Right lung (tissue), 5 donors: ENCODE data around the gene ABHD17B. TPM values are rescaled to one million over a fixed set of nuclear protein-coding genes. Genes with fewer than 3 reads are reported as not detected.

Source experiments
- DNase-seq, 2 donors: peaks; one replicate each; pipeline ENCODE4 v3.0.0-alpha.2; 2013
- polyA plus RNA-seq, 5 donors: library from polyadenylated mRNA; unstranded; fragments of 120-200 nt; gene quantifications; one replicate each; pipeline versions ENCODE4 v1.2.1 to v1.2.3, GENCODE V29; 2013; ENCODE audit warnings: inconsistent platforms in 1 of 5, low replicate concordance in 1 of 5; ENCODE audit not compliant: insufficient read length in 5 of 5, insufficient read depth in 1 of 5

Gene ABHD17B
- polyA plus RNA-seq, 5 donors, result 22.7 to 29.5 (median 24.8) TPM

DNA sequence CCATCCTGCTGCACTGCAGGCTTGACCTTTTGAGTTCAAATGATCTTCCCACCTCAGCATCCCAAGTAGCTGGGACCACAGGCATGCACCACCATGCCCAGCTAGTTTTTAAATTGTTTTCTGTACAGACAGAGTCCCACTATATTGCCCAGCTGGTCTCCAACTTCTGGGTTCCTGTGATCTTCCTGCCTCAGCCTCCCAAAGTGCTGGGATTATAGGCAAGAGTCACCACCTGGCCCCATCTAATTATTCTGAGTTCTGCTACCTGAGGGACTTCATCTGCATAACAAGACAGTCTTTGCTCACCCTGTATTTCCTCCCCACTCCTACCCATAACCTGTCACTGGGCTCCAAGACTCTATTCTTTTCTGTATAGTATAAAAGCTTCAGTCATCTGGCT, 88.1 kb downstream of the ABHD17B start:
- no peak for DNase-seq

DNA sequence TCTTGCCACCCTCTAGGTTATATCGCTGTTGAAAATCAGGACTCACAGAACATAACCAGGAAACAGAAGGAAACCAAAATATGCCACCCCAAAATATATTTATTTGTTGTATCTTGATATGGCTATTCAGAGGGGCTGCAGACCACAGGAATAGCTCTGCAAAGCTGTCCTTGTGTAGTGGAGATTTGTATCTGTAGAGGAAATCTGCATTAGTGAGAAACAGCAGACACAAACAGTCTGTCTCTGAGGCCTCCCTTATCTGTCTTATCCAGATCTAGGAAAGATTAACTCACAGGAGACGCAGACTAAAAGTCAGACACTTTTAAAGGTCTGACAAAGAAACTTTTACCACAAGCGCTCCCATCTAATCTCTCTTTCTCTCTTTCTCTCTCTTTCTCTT, 88.5 kb downstream of the ABHD17B start:
- no peak for DNase-seq

GRCh38 chr9:71821405-71821804, 89.6 kb downstream of the ABHD17B start:
- DNase-seq, result no peak

DNA sequence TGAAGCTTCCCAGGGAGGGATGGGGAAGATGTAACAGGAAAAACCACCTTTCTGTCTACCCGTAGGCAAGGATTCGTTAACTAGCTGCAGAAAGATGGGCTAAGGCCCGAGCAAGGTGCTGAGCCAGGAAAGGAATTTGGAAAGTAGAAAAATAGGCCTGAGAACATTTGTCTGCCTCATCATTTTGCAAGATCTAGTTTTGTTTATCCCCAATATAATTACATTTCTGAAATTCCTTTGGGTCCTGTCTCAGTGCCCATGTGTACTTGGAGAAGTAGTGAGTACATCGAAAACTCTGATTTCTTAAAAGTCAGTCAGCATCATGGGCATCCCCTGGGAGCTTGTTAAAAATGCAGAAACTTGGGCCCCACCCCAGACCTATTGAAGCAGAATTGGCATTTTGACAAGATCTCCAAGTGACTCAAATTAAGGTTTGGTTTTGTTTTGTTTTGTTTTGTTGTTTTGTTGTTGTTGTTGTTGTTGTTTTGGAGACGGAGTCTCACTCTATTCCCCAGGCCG, 90.5 kb downstream of the ABHD17B start:
- no peak for DNase-seq

DNA sequence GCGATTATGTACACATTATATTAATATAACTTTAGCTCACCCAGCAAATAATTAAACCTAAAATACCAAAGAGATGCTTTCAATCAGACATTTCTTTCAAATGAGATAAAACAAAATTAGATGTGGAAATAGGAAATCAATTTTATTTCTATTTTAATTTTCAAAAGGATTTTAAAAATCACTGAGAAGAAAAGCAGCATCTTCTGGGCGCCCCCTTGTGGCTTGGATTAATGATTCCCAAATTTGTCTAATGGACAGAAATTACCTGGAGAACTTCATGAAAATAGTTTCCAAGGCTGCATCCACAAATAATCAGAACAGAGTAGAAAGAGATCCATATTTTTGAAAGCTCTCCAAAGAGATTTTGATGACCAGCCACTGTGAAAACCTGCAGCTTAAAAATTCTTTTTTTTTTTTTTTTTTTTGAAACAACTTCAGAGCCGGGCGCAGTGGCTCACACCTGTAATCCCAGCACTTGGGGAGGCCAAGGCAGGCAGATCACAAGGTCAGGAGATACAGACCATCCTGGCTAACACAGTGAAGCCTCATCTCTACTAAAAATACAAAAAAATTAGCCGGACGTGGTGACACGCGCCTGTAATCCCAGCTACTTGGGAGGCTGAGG, 91.8 kb downstream of the ABHD17B start:
- DNase-seq, result no peak

GRCh38 chr9:71816916-71817451, 94.0 kb downstream of the ABHD17B start:
- no peak for DNase-seq

Other genes starting within 250 kb of the ABHD17B start
- 10 to 100 TPM; 37.8 to 57.5 (median 50.2) TPM for gene CEMIP2, start 142.7 kb downstream of the ABHD17B start, polyA plus RNA-seq
- gene C9orf85, start 446 bp upstream of the ABHD17B start, polyA plus RNA-seq, result 10 to 100 TPM; 15.5 to 22.0 (median 21.4) TPM
- gene C9orf57, start 149.4 kb upstream of the ABHD17B start, polyA plus RNA-seq, result not detected
- gene GDA, start 238.2 kb upstream of the ABHD17B start, polyA plus RNA-seq, result under 1 TPM in 4 of 5 donors, not detected in 1; 0.06 to 0.31 (median 0.14) TPM